Sciatic nerve (tissue), 2 donors: ENCODE measurements around the gene TACR2. TPM values are rescaled to one million over a fixed set of nuclear protein-coding genes. Genes with fewer than 3 reads are reported as not detected.

Experiments
- ATAC-seq: fragments of 200-7000 bp; cut with Tn5 transposase; one replicate; pipeline ENCODE4 v1.9.1; 2020; ENCODE audit warnings: mild to moderate bottlenecking, moderate library complexity
- DNase-seq: peaks from one replicate; pipeline ENCODE4 v3.0.0-alpha.2; 2020; ENCODE audit warnings: low spot score
- intact Hi-C: fragments of 100-400 bp; cut with DNase I; formaldehyde crosslinking; loops from one replicate; pipeline ENCODE4 v1.14.2; 2022
- total RNA-seq: library from RNA; stranded (reverse); fragmentation: NEBNext Ultra II Directional; extraction: Animal tissue kit (Norgen Biotek cat#: 25700); gene quantifications from one replicate; pipeline ENCODE4 v1.2.1, GENCODE V29; 2021
- donor health status: DM: no; HTN: no; CAD: no.
- donor health status: DM: no; HTN: no; CAD: no.

TACR2 gene
- total RNA-seq, 1 donor from 2014 or later, result 0.53 TPM

GRCh38 chr10:69385454-69386350, 31.0 kb downstream of the TACR2 start:
- ATAC-seq (no peak), DNase-seq (no peak)
- intact Hi-C loops, result no loop called here

GRCh38 chr10:69384320-69384719, 32.4 kb downstream of the TACR2 start:
- no peak for ATAC-seq
- intact Hi-C loops, result no loop called here
- no peak for DNase-seq

GRCh38 chr10:69383558-69383957, 33.2 kb downstream of the TACR2 start:
- ATAC-seq, result peak; percentile 82
- no peak for DNase-seq
- intact Hi-C loops, result no loop called here

- DNase-seq (no peak), ATAC-seq (peak; percentile 23)
- intact Hi-C loops, result no loop called here
Measured at GRCh38 chr10:69382382-69383117, 34.2 kb downstream of the TACR2 start.

GRCh38 chr10:69379800-69380199, 36.9 kb downstream of the TACR2 start:
- ATAC-seq, result no peak
- intact Hi-C loops, result no loop called here
- no peak for DNase-seq

- DNase-seq (no peak), ATAC-seq (no peak)
- intact Hi-C loops, result no loop called here
Measured at GRCh38 chr10:69377933-69378332, 38.8 kb downstream of the TACR2 start.

GRCh38 chr10:69377191-69377590, 39.5 kb downstream of the TACR2 start:
- intact Hi-C loops, result no loop called here
- no peak for ATAC-seq
- DNase-seq, result no peak

- intact Hi-C loops, result no loop called here
- DNase-seq, result no peak
- no peak for ATAC-seq
Measured at GRCh38 chr10:69376662-69377061, 40.1 kb downstream of the TACR2 start.

GRCh38 chr10:69375307-69376151, 41.2 kb downstream of the TACR2 start:
- ATAC-seq (peak; percentile 76), DNase-seq (no peak)

GRCh38 chr10:69374931-69375306, 41.8 kb downstream of the TACR2 start:
- intact Hi-C loops, result no loop called here

More at GRCh38 chr10:69375307-69376151, 41.2 kb downstream of the TACR2 start:
- intact Hi-C loops, result no loop called here

GRCh38 chr10:69374242-69374641, 42.5 kb downstream of the TACR2 start:
- ATAC-seq (no peak), DNase-seq (no peak)
- intact Hi-C loops, result no loop called here

More at GRCh38 chr10:69374931-69375306, 41.8 kb downstream of the TACR2 start:
- DNase-seq (no peak), ATAC-seq (no peak)

GRCh38 chr10:69372126-69372980, 44.4 kb downstream of the TACR2 start:
- DNase-seq (no peak), ATAC-seq (no peak)
- intact Hi-C loops, result no loop called here

GRCh38 chr10:69367469-69367868, 49.2 kb downstream of the TACR2 start:
- intact Hi-C loops, result no loop called here
- no peak for ATAC-seq
- DNase-seq, result no peak

- no peak for DNase-seq
- intact Hi-C loops, result no loop called here
Measured at GRCh38 chr10:69366738-69367137, 50.0 kb downstream of the TACR2 start.

GRCh38 chr10:69364232-69364940, 52.3 kb downstream of the TACR2 start:
- no peak for ATAC-seq
- intact Hi-C loops, result no loop called here

More at GRCh38 chr10:69366738-69367137, 50.0 kb downstream of the TACR2 start:
- no peak for ATAC-seq

GRCh38 chr10:69363666-69364065, 53.1 kb downstream of the TACR2 start:
- intact Hi-C loops, result no loop called here
- DNase-seq (no peak), ATAC-seq (no peak)

More at GRCh38 chr10:69364232-69364940, 52.3 kb downstream of the TACR2 start:
- no peak for DNase-seq

GRCh38 chr10:69362471-69362954, 54.2 kb downstream of the TACR2 start:
- DNase-seq (no peak), ATAC-seq (peak; percentile 17)
- intact Hi-C loops, result no loop called here

- ATAC-seq (peak; percentile 46), DNase-seq (no peak)
- intact Hi-C loops, result no loop called here
Measured at GRCh38 chr10:69361303-69361614, 55.5 kb downstream of the TACR2 start.
